Gastroesophageal sphincter (tissue), 4 donors: Measurements from ENCODE around the gene TSHZ2. TPM values are rescaled to one million over a fixed set of nuclear protein-coding genes. Genes with fewer than 3 reads are reported as not detected.

Experiments used
- ATAC-seq: fragments of 150-250 bp; one replicate; pipeline ENCODE4 v1.9.1; 2016; ENCODE audit warnings: mild to moderate bottlenecking, moderate library complexity
- H3K27ac ChIP-seq, 4 donors: fragments of 200-600 bp; sonication (generic) in 3 of 4; 1 replicate in 3 of 4; 2 replicates in 1 of 4; pipeline ENCODE4 v1.5.1; 2016 to 2019
- H3K27me3 ChIP-seq: fragments of 200-600 bp; sonication (generic); one replicate; pipeline ENCODE4 v1.5.1; 2019
- H3K36me3 ChIP-seq, 2 donors: fragments of 200-600 bp; sonication (generic); one replicate each; pipeline ENCODE4 v1.5.1; 2019; ENCODE audit warnings: control low read depth in 1 of 2
- H3K4me1 ChIP-seq, 3 donors: fragments of 200-600 bp; sonication (generic); 1 replicate in 2 of 3; 2 replicates in 1 of 3; pipeline ENCODE4 v1.5.1; 2016 to 2019; ENCODE audit warnings: control low read depth in 2 of 3
- H3K4me3 ChIP-seq, 2 donors: fragments of 200-600 bp; sonication (generic); one replicate each; pipeline ENCODE4 v1.5.1; 2019; ENCODE audit warnings: mild to moderate bottlenecking in 1 of 2, moderate library complexity in 1 of 2
- H3K9me3 ChIP-seq, 3 donors: fragments of 200-600 bp; sonication (generic); one replicate each; pipeline ENCODE4 v1.5.1; 2017 to 2019; ENCODE audit warnings: control low read depth in 2 of 3
- EP300 ChIP-seq: sonication (generic); formaldehyde crosslinking; IDR thresholded peaks from one replicate; pipeline ENCODE4 v1.6.1; 2017; ENCODE audit warnings: antibody characterized with exemption, mild to moderate bottlenecking
- POLR2A ChIP-seq, 2 donors: fragments of 450-650 bp; IDR thresholded peaks; one replicate each; pipeline ENCODE4 v1.6.1; 2017; ENCODE audit warnings: antibody characterized with exemption in 2 of 2, mild to moderate bottlenecking in 2 of 2, moderate library complexity in 1 of 2
- POLR2AphosphoS5 ChIP-seq: sonication (generic); formaldehyde crosslinking; IDR thresholded peaks from one replicate; pipeline ENCODE4 v1.6.1; 2017; ENCODE audit warnings: antibody characterized with exemption
- WGBS, 2 donors: methylation state at CpG; one replicate each; pipeline ENCODE4 v1.1.5; 2018; ENCODE audit warnings: low coverage in 1 of 2; 5-methylcytosine and 5-hydroxymethylcytosine counted together
- total RNA-seq, 4 donors: library from RNA; depleted of rRNA; stranded (reverse); fragments of >200 nt; gene quantifications; one replicate each; pipeline ENCODE4 v1.1.0, GENCODE V29; 2016
- TF ChIP-seq, protein P1 (sequence below), 4 experiments: fragments of 200-600 bp in 2 of 4; fragments of 450-650 bp in 2 of 4; sonication (generic) in 1 of 4; IDR thresholded peaks; one replicate each; pipeline ENCODE4 v1.5.1; 2017 to 2019; ENCODE audit warnings: antibody characterized with exemption in 4 of 4, mild to moderate bottlenecking in 2 of 4, moderate library complexity in 2 of 4

The TSHZ2 gene
- total RNA-seq, 4 donors from 2014 or later, result 9.9 to 21.3 (median 12.2) TPM

DNA sequence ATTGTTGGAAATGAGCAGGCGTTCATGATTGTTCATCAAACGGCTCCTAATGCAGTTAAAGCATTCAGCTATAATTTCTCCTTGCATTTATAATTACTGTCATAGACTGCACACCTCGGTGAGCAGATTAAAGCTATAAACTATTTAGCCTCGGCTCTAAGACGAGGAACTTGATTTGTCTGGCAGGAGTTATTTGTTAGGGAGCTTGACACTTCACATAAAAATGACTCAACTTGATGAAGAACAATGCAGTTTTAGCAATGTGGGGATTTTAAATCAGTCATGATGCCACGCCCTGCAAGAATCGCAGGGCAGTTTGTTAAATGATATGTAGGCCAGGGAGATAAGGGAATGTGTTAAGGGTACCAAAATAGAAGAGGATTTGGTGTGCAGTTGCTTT lies 290.2 kb downstream of the TSHZ2 start:
- H3K4me3 ChIP-seq, result no peak overlapping the region
- peaks cover 11% of the 10 kb centered on the region for H3K27me3 ChIP-seq
- no peak for ATAC-seq
- H3K27ac ChIP-seq, result no peak overlapping the region
- no peaks in the 10 kb centered on the region for H3K9me3 ChIP-seq
- no peak for TF ChIP-seq EP300
- TF ChIP-seq, protein P1, sequence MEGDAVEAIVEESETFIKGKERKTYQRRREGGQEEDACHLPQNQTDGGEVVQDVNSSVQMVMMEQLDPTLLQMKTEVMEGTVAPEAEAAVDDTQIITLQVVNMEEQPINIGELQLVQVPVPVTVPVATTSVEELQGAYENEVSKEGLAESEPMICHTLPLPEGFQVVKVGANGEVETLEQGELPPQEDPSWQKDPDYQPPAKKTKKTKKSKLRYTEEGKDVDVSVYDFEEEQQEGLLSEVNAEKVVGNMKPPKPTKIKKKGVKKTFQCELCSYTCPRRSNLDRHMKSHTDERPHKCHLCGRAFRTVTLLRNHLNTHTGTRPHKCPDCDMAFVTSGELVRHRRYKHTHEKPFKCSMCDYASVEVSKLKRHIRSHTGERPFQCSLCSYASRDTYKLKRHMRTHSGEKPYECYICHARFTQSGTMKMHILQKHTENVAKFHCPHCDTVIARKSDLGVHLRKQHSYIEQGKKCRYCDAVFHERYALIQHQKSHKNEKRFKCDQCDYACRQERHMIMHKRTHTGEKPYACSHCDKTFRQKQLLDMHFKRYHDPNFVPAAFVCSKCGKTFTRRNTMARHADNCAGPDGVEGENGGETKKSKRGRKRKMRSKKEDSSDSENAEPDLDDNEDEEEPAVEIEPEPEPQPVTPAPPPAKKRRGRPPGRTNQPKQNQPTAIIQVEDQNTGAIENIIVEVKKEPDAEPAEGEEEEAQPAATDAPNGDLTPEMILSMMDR (IDR thresholded peaks at IDR 0.05), result no peak
- TF ChIP-seq POLR2A (IDR thresholded peaks at IDR 0.05), result no peak
- no peak for TF ChIP-seq POLR2AphosphoS5
- WGBS, 2 donors, result 34 to 54% methylated on average over 6 to 7 of the region's 7 CpGs
- H3K36me3 ChIP-seq, result no peaks in the 10 kb centered on the region
- H3K4me1 ChIP-seq, result no peaks in the 10 kb centered on the region

DNA sequence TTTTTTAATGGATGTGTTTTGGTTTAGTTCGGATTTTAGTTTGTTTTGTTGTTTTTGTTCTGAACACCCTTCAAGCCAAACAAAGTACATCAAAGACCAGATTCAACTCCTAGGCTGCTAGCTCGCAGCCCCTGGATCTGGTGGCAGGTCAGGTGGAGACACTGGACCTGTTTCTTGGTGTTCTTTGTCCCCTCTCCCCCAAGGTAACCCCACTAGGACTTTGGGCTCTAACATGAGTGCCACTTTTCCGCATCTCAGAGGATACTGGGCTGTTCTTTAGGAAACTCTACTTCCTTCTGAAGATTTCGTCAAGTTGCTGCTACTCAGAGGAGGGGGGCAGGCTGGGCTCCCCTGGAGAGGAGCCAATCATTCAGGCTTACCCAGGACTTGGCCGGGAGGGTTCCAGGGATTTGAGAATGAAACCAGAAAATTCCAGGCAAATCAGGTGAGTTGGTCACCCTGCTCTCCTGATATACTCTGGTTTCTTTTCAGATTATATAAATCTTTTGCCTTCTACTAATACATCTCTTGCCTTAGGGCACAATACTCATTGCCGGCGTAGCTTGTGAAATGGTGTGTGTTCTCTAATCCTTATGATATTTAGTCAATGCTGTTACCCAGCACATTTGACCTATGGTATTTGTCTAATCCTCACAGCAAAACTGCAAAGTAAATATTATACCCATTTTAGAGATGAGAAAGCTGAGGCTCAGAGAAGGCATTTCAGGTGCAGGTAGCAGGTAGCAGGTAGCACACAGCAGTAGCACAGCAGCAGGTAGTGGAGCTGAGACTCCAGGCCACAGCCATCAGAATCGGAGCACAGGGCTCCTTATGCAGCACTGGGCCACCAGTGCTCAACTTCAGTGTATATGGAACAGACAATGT lies 291.6 kb downstream of the TSHZ2 start:
- Histone ChIP-seq H3K27ac (no peak overlapping the region), H3K9me3 (no peaks in the 10 kb centered on the region), H3K27me3 (peaks cover 11% of the 10 kb centered on the region), H3K4me3 (no peak overlapping the region), H3K4me1 (no peaks in the 10 kb centered on the region), H3K36me3 (no peaks in the 10 kb centered on the region)
- WGBS, 2 donors, result 75 to 89% methylated on average over 7 of the region's 8 CpGs
- no peak for ATAC-seq
- TF ChIP-seq POLR2A (IDR thresholded peaks at IDR 0.05) (no peak), POLR2AphosphoS5 (no peak)

DNA sequence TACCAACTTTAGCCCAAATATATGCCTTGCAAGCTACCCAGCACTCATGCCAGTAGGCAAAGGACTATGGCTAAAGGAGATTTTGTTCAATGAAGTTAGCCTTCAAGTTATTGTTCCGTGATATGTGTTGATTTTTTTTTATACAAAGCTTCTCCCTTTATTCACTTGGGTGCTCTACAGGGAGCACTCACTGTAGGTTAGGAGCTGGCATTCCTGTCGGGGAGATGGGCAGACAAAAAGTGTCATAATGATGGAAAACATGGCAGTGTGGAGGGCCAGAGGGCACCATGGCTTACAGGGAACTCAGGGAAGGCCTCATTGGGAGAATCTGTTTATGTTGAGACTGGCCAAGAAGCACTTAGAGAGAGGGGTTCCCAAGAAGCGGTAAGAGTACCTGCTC lies 292.4 kb downstream of the TSHZ2 start:
- no peaks in the 10 kb centered on the region for H3K4me1 ChIP-seq
- WGBS, 2 donors, result 87% methylated on average over 3 of the region's 3 CpGs; no CpG with 5 or more reads in 1 of the 2 donors

DNA sequence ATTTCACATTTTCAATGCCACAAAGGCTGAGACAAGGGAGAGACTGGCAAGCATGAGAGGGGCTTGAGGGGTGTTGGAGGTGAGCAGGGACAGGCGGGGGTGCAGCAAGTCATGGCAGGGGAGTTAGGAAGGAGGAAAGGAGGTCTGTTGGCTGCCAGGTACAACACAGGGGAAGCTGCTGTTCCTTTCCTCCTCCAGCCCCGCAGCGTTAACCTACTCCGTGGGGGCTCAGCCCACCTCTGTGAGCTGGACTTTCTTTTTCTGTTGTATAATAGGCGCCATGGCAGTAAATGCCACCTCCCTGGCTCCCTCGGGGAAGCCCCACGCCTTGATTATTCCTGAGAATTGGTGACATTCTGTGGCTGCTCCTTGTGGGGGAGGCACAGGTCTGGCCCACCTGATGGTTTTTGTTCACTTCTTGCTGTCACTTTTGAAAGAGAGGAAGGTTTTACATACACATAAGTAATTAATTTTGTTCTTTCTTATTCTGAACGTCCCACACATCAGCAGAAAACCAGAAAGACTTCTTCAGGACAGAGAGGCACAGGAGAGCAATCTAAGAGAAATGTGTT lies 293.2 kb downstream of the TSHZ2 start:
- H3K36me3 ChIP-seq, result no peaks in the 10 kb centered on the region
- no peaks in the 10 kb centered on the region for H3K9me3 ChIP-seq
- no peak overlapping the region for H3K4me3 ChIP-seq
- no peak overlapping the region for H3K27ac ChIP-seq
- peaks cover 11% of the 10 kb centered on the region for H3K27me3 ChIP-seq
- WGBS, 2 donors, result 81 to 92% methylated on average over 5 to 7 of the region's 8 CpGs
- TF ChIP-seq POLR2A (IDR thresholded peaks at IDR 0.05), result no peak
- TF ChIP-seq POLR2AphosphoS5, result no peak
- no peak for TF ChIP-seq EP300
- TF ChIP-seq, protein P1 (IDR thresholded peaks at IDR 0.05), result no peak
- no peaks in the 10 kb centered on the region for H3K4me1 ChIP-seq
- ATAC-seq, result no peak

More for the DNA sequence above, 292.4 kb downstream of the TSHZ2 start:
- H3K4me3 ChIP-seq, result no peak overlapping the region
- H3K27ac ChIP-seq, result no peak overlapping the region
- TF ChIP-seq EP300, result no peak
- TF ChIP-seq POLR2A (IDR thresholded peaks at IDR 0.05), result no peak
- no peak for TF ChIP-seq POLR2AphosphoS5
- TF ChIP-seq, protein P1 (IDR thresholded peaks at IDR 0.05), result no peak
- no peaks in the 10 kb centered on the region for H3K9me3 ChIP-seq
- no peak for ATAC-seq
- no peaks in the 10 kb centered on the region for H3K36me3 ChIP-seq
- peaks cover 11% of the 10 kb centered on the region for H3K27me3 ChIP-seq

DNA sequence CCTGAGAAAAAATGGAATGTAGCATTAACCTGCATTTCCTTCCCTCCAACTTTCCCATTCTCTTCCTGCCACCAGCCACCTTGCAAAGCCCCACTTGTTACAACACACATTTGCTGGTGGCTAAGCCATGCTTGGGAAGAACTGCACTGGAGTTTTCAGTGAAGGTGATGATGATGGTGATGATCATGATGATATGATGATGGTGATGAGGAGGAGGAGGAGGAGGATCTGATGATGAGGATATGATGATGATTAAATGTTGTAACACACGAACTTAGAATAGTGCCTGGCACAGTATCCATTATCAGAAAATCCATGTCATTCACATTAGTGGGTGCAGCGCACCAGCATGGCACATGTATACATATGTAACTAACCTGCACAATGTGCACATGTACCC lies 297.2 kb downstream of the TSHZ2 start:
- Histone ChIP-seq H3K36me3 (no peaks in the 10 kb centered on the region), H3K9me3 (no peaks in the 10 kb centered on the region), H3K4me3 (no peak overlapping the region), H3K27me3 (no peaks in the 10 kb centered on the region), H3K4me1 (no peaks in the 10 kb centered on the region), H3K27ac (no peak overlapping the region)
- WGBS, 2 donors, result 92 to 100% methylated on average over 1 to 2 of the region's 2 CpGs
- no peak for ATAC-seq
- no peak for TF ChIP-seq POLR2AphosphoS5
- TF ChIP-seq, protein P1 (IDR thresholded peaks at IDR 0.05), result no peak
- no peak for TF ChIP-seq EP300
- TF ChIP-seq POLR2A (IDR thresholded peaks at IDR 0.05), result no peak
